HL-60 (cell line): ENCODE measurements around the gene KCNAB1.

Experiments used
- DNase-seq, 2 experiments: peaks; one replicate each; pipeline ENCODE4 v3.0.0-alpha.2; 2010 to 2020; ENCODE audit warnings: low read depth in 1 of 2, low spot score in 1 of 2
- H3K27ac ChIP-seq: fragments of 250-450 bp; sonication (Bioruptor Pico); replicated peaks from 2 replicates; pipeline ENCODE4 v1.5.1; 2020; ENCODE audit warnings: mild to moderate bottlenecking, moderate library complexity
- H3K27me3 ChIP-seq: fragments of 250-450 bp; sonication (Bioruptor Pico); 2 replicates; pipeline ENCODE4 v1.5.1; 2021; ENCODE audit warnings: mild to moderate bottlenecking, moderate library complexity; ENCODE audit not compliant: insufficient read depth, poor library complexity, severe bottlenecking
- H3K4me3 ChIP-seq: replicated peaks from 2 replicates; pipeline ENCODE4 v1.5.1; 2011; ENCODE audit warnings: mild to moderate bottlenecking, control low read depth, low read length; ENCODE audit not compliant: insufficient read depth
- GABPA ChIP-seq: IDR thresholded peaks from 2 replicates; pipeline ENCODE4 v1.6.1; 2012; ENCODE audit warnings: low read depth
- POLR2AphosphoS5 ChIP-seq: IDR thresholded peaks from 2 replicates; pipeline ENCODE4 v1.6.1; 2012; ENCODE audit warnings: low read depth
- SPI1 ChIP-seq: IDR thresholded peaks from 2 replicates; pipeline ENCODE4 v1.6.1; 2012; ENCODE audit warnings: low read depth, mild to moderate bottlenecking, borderline replicate concordance
- TF ChIP-seq, protein P1 (sequence below): IDR thresholded peaks from one replicate; pipeline ENCODE4 v1.5.1; 2011; ENCODE audit warnings: low read length, control low read depth, inconsistent platforms; ENCODE audit not compliant: insufficient read depth
- TF ChIP-seq, protein P2 (sequence below): IDR thresholded peaks from 2 replicates; pipeline ENCODE4 v1.6.1; 2012; ENCODE audit warnings: low read depth; ENCODE audit not compliant: insufficient replicate concordance

The KCNAB1 gene

DNA sequence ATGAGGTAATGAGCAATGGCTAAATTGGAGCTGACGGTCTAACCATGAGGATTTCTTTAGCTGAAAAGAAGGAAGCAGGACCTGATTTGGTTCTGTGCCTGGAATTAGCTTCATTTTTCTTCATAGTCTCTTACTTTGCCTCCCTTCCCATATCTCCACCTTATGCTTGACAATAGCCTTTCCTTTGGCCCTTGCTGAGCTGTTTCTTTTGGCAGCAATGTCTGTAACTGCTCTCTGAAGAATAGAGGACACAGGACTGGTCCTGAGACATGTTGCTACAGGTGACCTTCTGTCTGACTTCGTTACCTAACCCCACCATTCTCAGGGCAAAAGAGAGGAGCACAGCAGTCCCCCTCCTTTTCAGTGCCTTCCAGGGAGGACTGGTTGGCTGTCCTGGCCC lies 312.2 kb downstream of the KCNAB1 start:
- TF ChIP-seq, protein P1, sequence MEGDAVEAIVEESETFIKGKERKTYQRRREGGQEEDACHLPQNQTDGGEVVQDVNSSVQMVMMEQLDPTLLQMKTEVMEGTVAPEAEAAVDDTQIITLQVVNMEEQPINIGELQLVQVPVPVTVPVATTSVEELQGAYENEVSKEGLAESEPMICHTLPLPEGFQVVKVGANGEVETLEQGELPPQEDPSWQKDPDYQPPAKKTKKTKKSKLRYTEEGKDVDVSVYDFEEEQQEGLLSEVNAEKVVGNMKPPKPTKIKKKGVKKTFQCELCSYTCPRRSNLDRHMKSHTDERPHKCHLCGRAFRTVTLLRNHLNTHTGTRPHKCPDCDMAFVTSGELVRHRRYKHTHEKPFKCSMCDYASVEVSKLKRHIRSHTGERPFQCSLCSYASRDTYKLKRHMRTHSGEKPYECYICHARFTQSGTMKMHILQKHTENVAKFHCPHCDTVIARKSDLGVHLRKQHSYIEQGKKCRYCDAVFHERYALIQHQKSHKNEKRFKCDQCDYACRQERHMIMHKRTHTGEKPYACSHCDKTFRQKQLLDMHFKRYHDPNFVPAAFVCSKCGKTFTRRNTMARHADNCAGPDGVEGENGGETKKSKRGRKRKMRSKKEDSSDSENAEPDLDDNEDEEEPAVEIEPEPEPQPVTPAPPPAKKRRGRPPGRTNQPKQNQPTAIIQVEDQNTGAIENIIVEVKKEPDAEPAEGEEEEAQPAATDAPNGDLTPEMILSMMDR, result no peak
- TF ChIP-seq GABPA, result no peak
- no peak for TF ChIP-seq POLR2AphosphoS5
- no peak for TF ChIP-seq SPI1
- TF ChIP-seq, protein P2, sequence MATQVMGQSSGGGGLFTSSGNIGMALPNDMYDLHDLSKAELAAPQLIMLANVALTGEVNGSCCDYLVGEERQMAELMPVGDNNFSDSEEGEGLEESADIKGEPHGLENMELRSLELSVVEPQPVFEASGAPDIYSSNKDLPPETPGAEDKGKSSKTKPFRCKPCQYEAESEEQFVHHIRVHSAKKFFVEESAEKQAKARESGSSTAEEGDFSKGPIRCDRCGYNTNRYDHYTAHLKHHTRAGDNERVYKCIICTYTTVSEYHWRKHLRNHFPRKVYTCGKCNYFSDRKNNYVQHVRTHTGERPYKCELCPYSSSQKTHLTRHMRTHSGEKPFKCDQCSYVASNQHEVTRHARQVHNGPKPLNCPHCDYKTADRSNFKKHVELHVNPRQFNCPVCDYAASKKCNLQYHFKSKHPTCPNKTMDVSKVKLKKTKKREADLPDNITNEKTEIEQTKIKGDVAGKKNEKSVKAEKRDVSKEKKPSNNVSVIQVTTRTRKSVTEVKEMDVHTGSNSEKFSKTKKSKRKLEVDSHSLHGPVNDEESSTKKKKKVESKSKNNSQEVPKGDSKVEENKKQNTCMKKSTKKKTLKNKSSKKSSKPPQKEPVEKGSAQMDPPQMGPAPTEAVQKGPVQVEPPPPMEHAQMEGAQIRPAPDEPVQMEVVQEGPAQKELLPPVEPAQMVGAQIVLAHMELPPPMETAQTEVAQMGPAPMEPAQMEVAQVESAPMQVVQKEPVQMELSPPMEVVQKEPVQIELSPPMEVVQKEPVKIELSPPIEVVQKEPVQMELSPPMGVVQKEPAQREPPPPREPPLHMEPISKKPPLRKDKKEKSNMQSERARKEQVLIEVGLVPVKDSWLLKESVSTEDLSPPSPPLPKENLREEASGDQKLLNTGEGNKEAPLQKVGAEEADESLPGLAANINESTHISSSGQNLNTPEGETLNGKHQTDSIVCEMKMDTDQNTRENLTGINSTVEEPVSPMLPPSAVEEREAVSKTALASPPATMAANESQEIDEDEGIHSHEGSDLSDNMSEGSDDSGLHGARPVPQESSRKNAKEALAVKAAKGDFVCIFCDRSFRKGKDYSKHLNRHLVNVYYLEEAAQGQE, result no peak
- no peak overlapping the region for H3K27ac ChIP-seq
- DNase-seq, result no peak
- peaks cover 3% of the 10 kb centered on the region for H3K27me3 ChIP-seq
- no peak overlapping the region for H3K4me3 ChIP-seq

DNA sequence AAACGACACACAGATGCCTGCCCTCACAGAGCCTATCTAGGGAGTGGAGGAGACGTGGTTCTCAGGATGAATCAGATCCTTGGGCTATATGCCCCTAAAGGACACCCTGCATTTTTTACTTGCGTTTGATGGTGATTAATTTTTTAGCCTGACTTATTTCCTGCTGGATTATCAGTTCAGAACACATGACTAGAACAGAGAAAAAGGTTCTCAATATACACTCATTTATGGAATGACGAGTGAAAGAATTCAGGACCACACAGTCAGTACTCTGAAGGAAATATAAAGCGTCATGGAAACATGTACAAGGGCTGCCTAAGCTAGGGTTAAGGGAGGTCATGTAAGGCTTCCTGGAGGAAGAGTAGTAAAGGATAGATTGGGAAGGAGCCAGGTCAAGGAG lies 312.8 kb downstream of the KCNAB1 start:
- no peak for DNase-seq
- Histone ChIP-seq H3K27me3 (peaks cover 3% of the 10 kb centered on the region), H3K27ac (no peak overlapping the region), H3K4me3 (no peak overlapping the region)
- TF ChIP-seq POLR2AphosphoS5, result no peak
- TF ChIP-seq, protein P2, result no peak
- no peak for TF ChIP-seq SPI1
- no peak for TF ChIP-seq GABPA
- TF ChIP-seq, protein P1, result no peak

DNA sequence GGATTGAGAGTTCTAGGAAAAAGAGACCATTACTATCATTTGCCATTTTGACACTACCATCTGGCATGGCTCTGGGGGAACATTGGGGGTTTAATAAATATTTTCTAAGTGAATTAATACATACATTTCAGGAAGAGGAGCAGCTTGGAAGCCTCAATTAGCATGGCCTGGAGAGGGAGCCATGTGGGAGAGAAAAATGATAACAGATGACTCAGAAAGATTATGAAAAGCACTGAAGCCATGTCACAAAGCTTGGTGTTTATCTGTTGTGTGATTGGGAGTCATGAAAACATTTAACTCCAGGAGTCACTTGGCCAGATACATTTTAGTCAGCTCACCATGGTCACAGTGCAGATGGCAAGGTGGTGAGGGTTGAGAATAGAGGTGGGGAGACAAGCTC lies 313.5 kb downstream of the KCNAB1 start:
- Histone ChIP-seq H3K27me3 (peaks cover 3% of the 10 kb centered on the region), H3K27ac (no peak overlapping the region), H3K4me3 (no peak overlapping the region)
- no peak for DNase-seq
- TF ChIP-seq SPI1 (no peak), POLR2AphosphoS5 (no peak), GABPA (no peak)
- TF ChIP-seq, protein P1, result no peak
- TF ChIP-seq, protein P2, result no peak
